H1 (cell line): Measurements from ENCODE around the gene EGR4. TPM values are rescaled to one million over a fixed set of nuclear protein-coding genes. Genes with fewer than 3 reads are reported as not detected.

Source experiments
- CTCF ChIA-PET: fragments of 300-600 bp; sonication (Branson Sonifier 250); formaldehyde crosslinking; loops from one replicate; lab custom pipeline; 2021; ENCODE audit not compliant: partially characterized antibody; lab: Charles Lee
- POLR2A ChIA-PET: fragments of 300-600 bp; sonication (Branson Sonifier 250); formaldehyde crosslinking; loops from one replicate; lab custom pipeline; 2021; ENCODE audit warnings: inconsistent platforms; ENCODE audit not compliant: partially characterized antibody; lab: Charles Lee
- DNase-seq, 2 experiments: peaks; one replicate each; pipeline versions ENCODE4 v3.0.0 to v3.0.0-alpha.2; 2010 to 2022; ENCODE audit warnings: low spot score in 2 of 2, low read depth in 1 of 2, mixed read lengths in 1 of 2
- FAIRE-seq: peaks from 2 replicates; lab custom pipeline; 2011; peaks lifted over from hg19 to GRCh38; lab: Jason Lieb, UNC
- H2AFZ ChIP-seq: 2 replicates; pipeline ENCODE4 v1.8.1; 2012; ENCODE audit warnings: low read length, inconsistent platforms
- H2AK5ac ChIP-seq: 2 replicates; pipeline ENCODE4 v1.6.1; 2013; ENCODE audit warnings: low read depth, low read length
- H2BK120ac ChIP-seq: replicated peaks from 2 replicates; pipeline ENCODE3; 2013; ENCODE audit warnings: low read depth, low read length, inconsistent platforms
- H2BK12ac ChIP-seq: 2 replicates; pipeline ENCODE4 v1.6.1; 2013; ENCODE audit warnings: low read depth, low read length
- H2BK15ac ChIP-seq: 2 replicates; pipeline ENCODE4 v1.6.1; 2013; ENCODE audit warnings: low read length
- H2BK20ac ChIP-seq: 2 replicates; pipeline ENCODE4 v1.6.1; 2013; ENCODE audit warnings: low read length
- H2BK5ac ChIP-seq: 2 replicates; pipeline ENCODE4 v1.6.1; 2013; ENCODE audit warnings: low read depth, low read length
- H3K14ac ChIP-seq: 2 replicates; pipeline ENCODE4 v1.6.1; 2013; ENCODE audit warnings: inconsistent platforms; ENCODE audit not compliant: insufficient read length
- H3K18ac ChIP-seq: 2 replicates; pipeline ENCODE4 v1.6.1; 2013; ENCODE audit warnings: low read length; ENCODE audit errors: extremely low read depth
- H3K23ac ChIP-seq: 2 replicates; pipeline ENCODE4 v1.6.1; 2013; ENCODE audit warnings: inconsistent platforms; ENCODE audit not compliant: insufficient read length
- H3K23me2 ChIP-seq: 2 replicates; pipeline ENCODE4 v1.6.1; 2013; ENCODE audit warnings: low read depth, low read length
- H3K27ac ChIP-seq: 2 replicates; pipeline ENCODE4 v1.6.1; 2011; ENCODE audit warnings: low read depth, low read length, inconsistent platforms
- H3K27me3 ChIP-seq, 4 experiments: replicated peaks in 1 of 4; 1 replicate in 1 of 4; 2 replicates in 3 of 4; pipeline versions ENCODE4 v1.6.1 to v1.8.1; 2011 to 2013; ENCODE audit warnings: low read length in 3 of 4, mild to moderate bottlenecking in 3 of 4, inconsistent platforms in 2 of 4, mixed read lengths in 2 of 4, moderate library complexity in 1 of 4; ENCODE audit not compliant: control insufficient read depth in 3 of 4, insufficient read depth in 3 of 4; ENCODE audit errors: extremely low read depth in 1 of 4
- H3K36me3 ChIP-seq, 4 experiments: 2 replicates each; pipeline versions ENCODE4 v1.6.1 to v1.8.1; 2011 to 2013; ENCODE audit warnings: mild to moderate bottlenecking in 4 of 4, low read length in 3 of 4, moderate library complexity in 2 of 4, control low read depth in 1 of 4, inconsistent platforms in 1 of 4; ENCODE audit not compliant: insufficient read depth in 4 of 4, control insufficient read depth in 2 of 4
- H3K4ac ChIP-seq: replicated peaks from 2 replicates; pipeline ENCODE3; 2013; ENCODE audit warnings: low read length, low read depth, mixed read lengths, inconsistent platforms; ENCODE audit not compliant: insufficient read length
- H3K4me1 ChIP-seq, 4 experiments: replicated peaks in 1 of 4; 1 replicate in 1 of 4; 2 replicates in 3 of 4; pipeline versions ENCODE4 v1.6.1 to v1.8.1; 2011 to 2013; ENCODE audit warnings: low read length in 3 of 4, inconsistent platforms in 2 of 4, mixed read lengths in 1 of 4; ENCODE audit not compliant: insufficient read depth in 4 of 4, control insufficient read depth in 3 of 4
- H3K4me2 ChIP-seq, 2 experiments: 2 replicates each; pipeline versions ENCODE4 v1.6.1 to v1.8.1; 2011 to 2013; ENCODE audit warnings: low read depth in 2 of 2, low read length in 2 of 2, control low read depth in 1 of 2, inconsistent platforms in 1 of 2, mild to moderate bottlenecking in 1 of 2; ENCODE audit not compliant: insufficient read depth in 1 of 2
- H3K4me3 ChIP-seq, 4 experiments: fragments of 200-600, 300-600 bp in 1 of 4; sonication (generic), shearing (Covaris generic), sonication (Bioruptor Twin) in 1 of 4; 2 replicates each; pipeline versions ENCODE4 v1.5.1 to v1.8.1; 2011 to 2016; ENCODE audit warnings: low read length in 4 of 4, low read depth in 3 of 4, control low read depth in 2 of 4, inconsistent platforms in 2 of 4, mild to moderate bottlenecking in 2 of 4, mixed read lengths in 1 of 4, moderate library complexity in 1 of 4; ENCODE audit not compliant: insufficient read depth in 2 of 4; ENCODE audit errors: extremely low read depth in 1 of 4
- H3K56ac ChIP-seq: replicated peaks from 2 replicates; pipeline ENCODE3; 2013; ENCODE audit warnings: low read depth, mild to moderate bottlenecking, mixed read lengths, low read length, inconsistent platforms; ENCODE audit not compliant: insufficient read length
- H3K79me1 ChIP-seq: 2 replicates; pipeline ENCODE4 v1.6.1; 2013; ENCODE audit warnings: low read depth, low read length, control low read depth
- H3K79me2 ChIP-seq, 2 experiments: 2 replicates each; pipeline versions ENCODE4 v1.6.1 to v1.8.1; 2012 to 2013; ENCODE audit warnings: low read length in 2 of 2, mild to moderate bottlenecking in 2 of 2, inconsistent platforms in 1 of 2; ENCODE audit not compliant: insufficient read depth in 2 of 2, control insufficient read depth in 1 of 2
- H3K9ac ChIP-seq, 4 experiments: replicated peaks in 1 of 4; 1 replicate in 1 of 4; 2 replicates in 3 of 4; pipeline versions ENCODE4 v1.6.1 to v1.8.1; 2011 to 2013; ENCODE audit warnings: low read depth in 3 of 4, low read length in 3 of 4, control low read depth in 2 of 4, mild to moderate bottlenecking in 2 of 4, moderate library complexity in 2 of 4, inconsistent platforms in 1 of 4; ENCODE audit errors: extremely low read depth in 1 of 4
- H3K9me3 ChIP-seq, 2 experiments: 2 replicates each; pipeline versions ENCODE4 v1.6.1 to v1.8.1; 2012 to 2013; ENCODE audit warnings: mild to moderate bottlenecking in 2 of 2, moderate library complexity in 2 of 2, control low read depth in 1 of 2, inconsistent platforms in 1 of 2, low read depth in 1 of 2, low read length in 1 of 2, mixed read lengths in 1 of 2; ENCODE audit not compliant: insufficient read depth in 2 of 2
- H4K20me1 ChIP-seq, 2 experiments: replicated peaks in 1 of 2; 2 replicates each; pipeline versions ENCODE3 to v1.8.1; 2011 to 2013; ENCODE audit warnings: inconsistent platforms in 2 of 2, low read length in 2 of 2, mild to moderate bottlenecking in 1 of 2; ENCODE audit not compliant: insufficient read depth in 2 of 2, control insufficient read depth in 1 of 2
- H4K5ac ChIP-seq: 2 replicates; pipeline ENCODE4 v1.6.1; 2013; ENCODE audit warnings: low read length, low read depth, mixed read lengths, inconsistent platforms; ENCODE audit not compliant: insufficient read length
- H4K8ac ChIP-seq: 2 replicates; pipeline ENCODE4 v1.8.0; 2013; ENCODE audit warnings: mild to moderate bottlenecking, moderate library complexity, low read length, inconsistent platforms; ENCODE audit not compliant: insufficient read depth; ENCODE audit errors: extremely low read depth
- H4K91ac ChIP-seq: replicated peaks from 2 replicates; pipeline ENCODE3; 2013; ENCODE audit warnings: low read length, mixed read lengths, inconsistent platforms; ENCODE audit not compliant: insufficient read length
- EZH2 ChIP-seq: fragments of 200-600 bp; sonication (generic); IDR thresholded peaks from 2 replicates; pipeline ENCODE4 v1.7.1; 2012; ENCODE audit warnings: low read depth, mild to moderate bottlenecking, moderate library complexity, low read length, inconsistent platforms; ENCODE audit not compliant: severe bottlenecking
- POLR2AphosphoS5 ChIP-seq: IDR thresholded peaks from 2 replicates; pipeline ENCODE4 v1.6.1; 2011; ENCODE audit warnings: low read depth, low read length
- TAF7 ChIP-seq: optimal IDR thresholded peaks from 2 replicates; pipeline ENCODE3; 2011; ENCODE audit warnings: low read depth, mild to moderate bottlenecking, inconsistent platforms, low read length, moderate library complexity, borderline replicate concordance
- WGBS, 2 experiments: shearing (Covaris generic) in 1 of 2; methylation state at CpG; one replicate each; pipeline versions ENCODE4 v1.1.6 to v1.1.7; 2013 to 2015; ENCODE audit warnings: low lambda C conversion rate in 2 of 2, mixed read lengths in 2 of 2, inconsistent platforms in 1 of 2, low coverage in 1 of 2, missing lambda C conversion rate in 1 of 2; ENCODE audit not compliant: insufficient replicate concordance in 2 of 2, insufficient coverage in 1 of 2, insufficient read length in 1 of 2; ENCODE audit errors: extremely low coverage in 1 of 2, missing lambda C conversion rate in 1 of 2; 5-methylcytosine and 5-hydroxymethylcytosine counted together
- polyA plus RNA-seq, 7 experiments: library from polyadenylated mRNA; depleted of rRNA in 3 of 7; stranded (reverse) in 5 of 7; unstranded in 2 of 7; fragments of >200 nt in 5 of 7; fragments of 200-250 nt in 2 of 7; gene quantifications; 1 replicate in 5 of 7; 2 replicates in 1 of 7; 4 replicates in 1 of 7; pipeline versions ENCODE4 v1.2.1 to v1.2.3, GENCODE V29; 2011 to 2013; ENCODE audit warnings: missing spikeins in 2 of 7, mixed read lengths in 2 of 7
- total RNA-seq: library from RNA; stranded (reverse); fragmentation: NEBNext Ultra II Directional; extraction: Animal tissue kit (Norgen Biotek cat#: 25700); gene quantifications from 2 replicates; pipeline ENCODE4 v1.2.1, GENCODE V29; 2021

EGR4 gene
- total and polyA plus RNA-seq, 2 of the 8 experiments (the other 6 are each of a cell fraction or from before 2014, with no cell fraction given) = 0.20 TPM; not detected in 1

- H3K9ac ChIP-seq = peak overlapping the region in 3 of 4 experiments; percentile 14 to 70 (median 25); a peak in 5 of 7 replicates
Measured at GRCh38 chr2:73268366-73268829, 24.9 kb downstream of the EGR4 start.

More at GRCh38 chr2:73268366-73268829, 24.9 kb downstream of the EGR4 start:
- Histone ChIP-seq H3K56ac (no peak overlapping the region), H4K91ac (peak overlapping the region; percentile 16), H4K5ac (peak overlapping the region; percentile 22), H3K4me3 (peak overlapping the region; percentile 39 to 63 (median 54)), H3K4me1 (peaks cover 0 to 10% (median 6%) of the 10 kb centered on the region in 4 experiments; a peak in 5 of 7 replicates), H4K20me1 (peaks cover 3 to 32% of the 10 kb centered on the region in 2 experiments), H3K27ac (no peak overlapping the region), H3K36me3 (peaks cover 0 to 3% (median under 1%) of the 10 kb centered on the region in 4 experiments; a peak in 3 of 8 replicates), H2BK5ac (no peak overlapping the region), H3K79me2 (no peaks in the 10 kb centered on the region; a peak in 1 of 4 replicates), H3K18ac (peak overlapping the region; percentile 96), H3K14ac (no peak overlapping the region), H2AFZ (no peak overlapping the region), H3K27me3 (peaks cover 0 to 28% (median 23%) of the 10 kb centered on the region in 4 experiments; a peak in 6 of 7 replicates), H3K9me3 (no peaks in the 10 kb centered on the region), H2BK20ac (no peak overlapping the region), H2BK12ac (peak overlapping the region; percentile 84; the same call in 1 of the 2 replicates), H2AK5ac (no peak overlapping the region), H2BK15ac (0 out of 2 replicates have a peak overlapping the region, but pooled peaks have one; percentile 19), H3K23me2 (peaks cover 10% of the 10 kb centered on the region; the same call in 1 of the 2 replicates), H3K79me1 (peaks cover 7% of the 10 kb centered on the region; the same call in 1 of the 2 replicates), H2BK120ac (no peak overlapping the region), H3K4ac (no peak overlapping the region), H3K4me2 (peak overlapping the region; percentile 77 to 99), H3K23ac (no peak overlapping the region), H4K8ac (peak overlapping the region; percentile 92)
- POLR2A ChIA-PET = interaction anchor here (0.7 to 4.6 kb wide), 14 partner anchors 8 to 117 kb away, joined by 3 to 22 read pairs (median 4); partner anchors contain the start of genes ALMS1, CCT7, EGR4 and FBXO41
- WGBS, 2 experiments = 23% methylated on average over 14 of the region's 14 CpGs; no CpG with 5 or more reads in 1 of the 2 experiments
- TF ChIP-seq TAF7 = no peak
- TF ChIP-seq POLR2AphosphoS5 = 0 out of 2 replicates have a peak, but pooled peaks have one; percentile 36
- peak; percentile 37 for TF ChIP-seq EZH2
- FAIRE-seq (no peak), DNase-seq (no peak)
- CTCF ChIA-PET = interaction anchor here (0.8 to 2.1 kb wide), 11 partner anchors 9 to 112 kb away, joined by 3 to 18 read pairs (median 7); partner anchors contain the start of gene EGR4
